Measurements from ENCODE around the gene SPP2. TPM values are rescaled to one million over a fixed set of nuclear protein-coding genes. Genes with fewer than 3 reads are reported as not detected.

SPP2 gene
- total and polyA plus RNA-seq, 2 of the 8 experiments (the other 6 are each of a cell fraction or from before 2014, with no cell fraction given): not detected

- Histone ChIP-seq H3K27me3 (replicated peaks in 1 of 4; ENCODE audit: control insufficient read depth in 3 of 4, extremely low read depth in 1 of 4, insufficient read depth in 3 of 4, low read length in 3 of 4) (no peaks in the 10 kb centered on the region), H3K23ac (ENCODE audit: insufficient read length) (no peak overlapping the region), H3K79me2 (ENCODE audit: control insufficient read depth in 1 of 2, insufficient read depth in 2 of 2, low read length in 2 of 2) (no peaks in the 10 kb centered on the region), H2BK120ac (replicated peaks; ENCODE audit: low read depth, low read length) (no peak overlapping the region), H2AFZ (ENCODE audit: low read length) (no peak overlapping the region), H3K9ac (replicated peaks in 1 of 4; ENCODE audit: extremely low read depth in 1 of 4, low read depth in 3 of 4, low read length in 3 of 4) (peak overlapping the region in 1 of 4 experiments; percentile 34; a peak in 1 of 7 replicates), H3K9me3 (ENCODE audit: insufficient read depth in 2 of 2, low read depth in 1 of 2, low read length in 1 of 2) (no peaks in the 10 kb centered on the region), H3K14ac (ENCODE audit: insufficient read length) (no peak overlapping the region), H3K4me2 (ENCODE audit: insufficient read depth in 1 of 2, low read depth in 2 of 2, low read length in 2 of 2) (no peak overlapping the region), H3K18ac (ENCODE audit: extremely low read depth, low read length) (no peak overlapping the region), H3K36me3 (ENCODE audit: control insufficient read depth in 2 of 4, insufficient read depth in 4 of 4, low read length in 3 of 4) (no peaks in the 10 kb centered on the region), H2BK12ac (ENCODE audit: low read depth, low read length) (no peak overlapping the region), H2BK15ac (ENCODE audit: low read length) (no peak overlapping the region), H4K8ac (ENCODE audit: extremely low read depth, insufficient read depth, low read length) (no peak overlapping the region), H3K27ac (ENCODE audit: low read depth, low read length) (no peak overlapping the region), H2AK5ac (ENCODE audit: low read depth, low read length) (no peak overlapping the region), H3K4me1 (replicated peaks in 1 of 4; ENCODE audit: control insufficient read depth in 3 of 4, insufficient read depth in 4 of 4, low read length in 3 of 4) (peaks cover 0 to 4% (median 0%) of the 10 kb centered on the region in 4 experiments; a peak in 2 of 7 replicates), H3K56ac (replicated peaks; ENCODE audit: insufficient read length, low read depth, low read length) (no peak overlapping the region), H3K4me3 (ENCODE audit: extremely low read depth in 1 of 4, insufficient read depth in 2 of 4, low read depth in 3 of 4, low read length in 4 of 4) (no peak overlapping the region), H2BK20ac (ENCODE audit: low read length) (no peak overlapping the region), H4K91ac (replicated peaks; ENCODE audit: insufficient read length, low read length) (no peak overlapping the region), H4K5ac (ENCODE audit: insufficient read length, low read depth, low read length) (no peak overlapping the region), H3K23me2 (ENCODE audit: low read depth, low read length) (no peaks in the 10 kb centered on the region), H3K79me1 (ENCODE audit: low read depth, low read length) (no peaks in the 10 kb centered on the region), H2BK5ac (ENCODE audit: low read depth, low read length) (no peak overlapping the region), H4K20me1 (replicated peaks in 1 of 2; ENCODE audit: control insufficient read depth in 1 of 2, insufficient read depth in 2 of 2, low read length in 2 of 2) (no peaks in the 10 kb centered on the region), H3K4ac (replicated peaks; ENCODE audit: insufficient read length, low read depth, low read length) (no peak overlapping the region)
- ChIA-PET POLR2A (ENCODE audit: partially characterized antibody) (no interaction called here), CTCF (ENCODE audit: partially characterized antibody) (no interaction called here)
- WGBS, 2 experiments (ENCODE audit: extremely low coverage in 1 of 2, insufficient coverage in 1 of 2, insufficient read length in 1 of 2, insufficient replicate concordance in 2 of 2, low coverage in 1 of 2, low lambda C conversion rate in 2 of 2, missing lambda C conversion rate in 1 of 2): 95% methylated on average over 2 of the region's 2 CpGs; no CpG with 5 or more reads in 1 of the 2 experiments
- TF ChIP-seq CTBP2 (IDR thresholded peaks at IDR 0.05; ENCODE audit: borderline replicate concordance, insufficient read depth, insufficient read length, low read length): no peak
- no peak for TF ChIP-seq ZNF274 (IDR thresholded peaks at IDR 0.05; ENCODE audit: borderline replicate concordance, extremely low read depth, low read length)
- TF ChIP-seq CEBPB (IDR thresholded peaks at IDR 0.05; ENCODE audit: low read depth, low read length): no peak
- no peak for TF ChIP-seq TBP (IDR thresholded peaks at IDR 0.05; ENCODE audit: low read depth, low read length)
- no peak for TF ChIP-seq USF2 (IDR thresholded peaks at IDR 0.05; ENCODE audit: low read length)
- no peak for TF ChIP-seq YY1 (IDR thresholded peaks at IDR 0.05; ENCODE audit: low read depth, low read length)
- FAIRE-seq (no peak), DNase-seq (ENCODE audit: low read depth in 1 of 2, low spot score in 2 of 2) (no peak)
These were observed 45.4 kb upstream of the SPP2 start for GRCh38 chr2:234005126-234005525.

Measured in H1 (cell line).